RWPE2 (cell line): Measurements from ENCODE around the gene OR51B2.

ENCODE experiments used
- ATAC-seq: fragments of 200-7000 bp; cut with Tn5 transposase; 3 replicates; pipeline ENCODE4 v1.9.1; 2021; ENCODE audit warnings: low read depth
- DNase-seq: peaks from one replicate; pipeline ENCODE4 v3.0.0-alpha.2; 2020; ENCODE audit warnings: low spot score
- H3K27ac ChIP-seq: fragments of 450-650 bp; 2 replicates; pipeline ENCODE4 v1.5.1; 2017; ENCODE audit warnings: mild to moderate bottlenecking; ENCODE audit not compliant: poor library complexity, severe bottlenecking
- H3K27me3 ChIP-seq: fragments of 250-450 bp; sonication (Bioruptor Pico); 2 replicates; pipeline ENCODE4 v1.5.1; 2021; ENCODE audit warnings: mild to moderate bottlenecking, moderate library complexity; ENCODE audit not compliant: insufficient read depth, poor library complexity, severe bottlenecking
- H3K36me3 ChIP-seq: fragments of 250-450 bp; sonication (Bioruptor Pico); 2 replicates; pipeline ENCODE4 v1.5.1; 2020; ENCODE audit warnings: low read depth, mild to moderate bottlenecking, moderate library complexity
- H3K4me1 ChIP-seq: fragments of 250-450 bp; sonication (Bioruptor Pico); 2 replicates; pipeline ENCODE4 v1.5.1; 2021; ENCODE audit warnings: mild to moderate bottlenecking, moderate library complexity; ENCODE audit not compliant: insufficient read depth, poor library complexity, severe bottlenecking
- H3K4me3 ChIP-seq: fragments of 250-450 bp; sonication (Bioruptor Pico); 2 replicates; pipeline ENCODE4 v1.5.1; 2021; ENCODE audit warnings: mild to moderate bottlenecking, moderate library complexity; ENCODE audit not compliant: severe bottlenecking
- H3K9me3 ChIP-seq: fragments of 250-450 bp; sonication (Bioruptor Pico); 2 replicates; pipeline ENCODE4 v1.5.1; 2021; ENCODE audit warnings: mild to moderate bottlenecking, moderate library complexity; ENCODE audit not compliant: severe bottlenecking
- TF ChIP-seq, protein P1 (sequence below): fragments of 450-650 bp; IDR thresholded peaks from one replicate; pipeline ENCODE4 v1.5.1; 2017; ENCODE audit warnings: mild to moderate bottlenecking, moderate library complexity; ENCODE audit not compliant: poor library complexity, severe bottlenecking

OR51B2 gene

DNA sequence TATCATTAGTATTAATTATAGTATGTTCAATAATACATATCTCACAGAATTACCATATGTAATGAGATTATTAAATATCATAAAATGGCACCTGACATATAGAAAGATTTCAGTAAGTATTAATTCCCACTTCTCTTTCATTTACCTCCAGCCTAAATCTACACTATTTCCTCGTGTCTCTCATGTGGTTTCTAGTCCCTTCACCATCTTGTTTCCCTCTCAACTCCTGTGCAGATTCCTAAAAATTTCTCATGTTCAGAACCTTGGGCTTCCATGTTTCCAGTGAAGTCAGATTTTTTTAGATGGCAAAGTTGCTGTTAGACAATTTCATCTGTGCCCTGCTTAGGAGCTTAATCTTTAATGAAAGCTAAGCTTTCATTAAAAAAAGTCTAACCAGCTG is 40.2 kb downstream of the OR51B2 start:
- Histone ChIP-seq H3K27ac (no peak overlapping the region), H3K27me3 (no peaks in the 10 kb centered on the region), H3K36me3 (no peaks in the 10 kb centered on the region), H3K9me3 (no peaks in the 10 kb centered on the region), H3K4me3 (no peak overlapping the region), H3K4me1 (peaks cover 33% of the 10 kb centered on the region)
- ATAC-seq, result no peak
- no peak for DNase-seq
- TF ChIP-seq, protein P1, sequence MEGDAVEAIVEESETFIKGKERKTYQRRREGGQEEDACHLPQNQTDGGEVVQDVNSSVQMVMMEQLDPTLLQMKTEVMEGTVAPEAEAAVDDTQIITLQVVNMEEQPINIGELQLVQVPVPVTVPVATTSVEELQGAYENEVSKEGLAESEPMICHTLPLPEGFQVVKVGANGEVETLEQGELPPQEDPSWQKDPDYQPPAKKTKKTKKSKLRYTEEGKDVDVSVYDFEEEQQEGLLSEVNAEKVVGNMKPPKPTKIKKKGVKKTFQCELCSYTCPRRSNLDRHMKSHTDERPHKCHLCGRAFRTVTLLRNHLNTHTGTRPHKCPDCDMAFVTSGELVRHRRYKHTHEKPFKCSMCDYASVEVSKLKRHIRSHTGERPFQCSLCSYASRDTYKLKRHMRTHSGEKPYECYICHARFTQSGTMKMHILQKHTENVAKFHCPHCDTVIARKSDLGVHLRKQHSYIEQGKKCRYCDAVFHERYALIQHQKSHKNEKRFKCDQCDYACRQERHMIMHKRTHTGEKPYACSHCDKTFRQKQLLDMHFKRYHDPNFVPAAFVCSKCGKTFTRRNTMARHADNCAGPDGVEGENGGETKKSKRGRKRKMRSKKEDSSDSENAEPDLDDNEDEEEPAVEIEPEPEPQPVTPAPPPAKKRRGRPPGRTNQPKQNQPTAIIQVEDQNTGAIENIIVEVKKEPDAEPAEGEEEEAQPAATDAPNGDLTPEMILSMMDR, result no peak

DNA sequence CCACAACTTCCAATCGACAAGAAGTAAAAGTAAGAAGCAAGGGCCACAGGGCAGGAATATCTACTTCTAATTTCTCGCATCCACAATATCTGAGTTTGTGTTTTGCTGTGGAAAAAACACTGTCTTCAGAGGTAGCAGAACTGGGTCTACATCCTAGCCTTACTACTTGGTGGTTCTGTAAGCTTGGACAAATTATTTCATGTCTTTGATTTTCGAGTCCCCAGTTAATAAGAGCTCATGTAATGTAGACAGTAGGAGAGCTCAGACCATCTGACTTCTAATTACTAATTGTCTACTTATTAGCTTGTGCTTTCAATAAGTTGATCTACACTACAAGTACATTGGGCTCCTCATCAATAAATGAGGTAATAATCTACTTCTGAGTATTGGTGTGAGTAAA is 41.0 kb downstream of the OR51B2 start:
- peaks cover 33% of the 10 kb centered on the region for H3K4me1 ChIP-seq
- ATAC-seq, result no peak
- no peak for DNase-seq
- TF ChIP-seq, protein P1, result no peak
- H3K27ac ChIP-seq, result no peak overlapping the region
- H3K9me3 ChIP-seq, result no peaks in the 10 kb centered on the region
- no peaks in the 10 kb centered on the region for H3K27me3 ChIP-seq
- no peaks in the 10 kb centered on the region for H3K36me3 ChIP-seq
- H3K4me3 ChIP-seq, result no peak overlapping the region

GRCh38 chr11:5282628-5283027 is 41.5 kb downstream of the OR51B2 start:
- Histone ChIP-seq H3K9me3 (no peaks in the 10 kb centered on the region), H3K36me3 (no peaks in the 10 kb centered on the region), H3K27me3 (no peaks in the 10 kb centered on the region), H3K4me3 (no peak overlapping the region), H3K27ac (no peak overlapping the region), H3K4me1 (peaks cover 33% of the 10 kb centered on the region)
- ATAC-seq (no peak), DNase-seq (no peak)
- TF ChIP-seq, protein P1, result no peak

DNA sequence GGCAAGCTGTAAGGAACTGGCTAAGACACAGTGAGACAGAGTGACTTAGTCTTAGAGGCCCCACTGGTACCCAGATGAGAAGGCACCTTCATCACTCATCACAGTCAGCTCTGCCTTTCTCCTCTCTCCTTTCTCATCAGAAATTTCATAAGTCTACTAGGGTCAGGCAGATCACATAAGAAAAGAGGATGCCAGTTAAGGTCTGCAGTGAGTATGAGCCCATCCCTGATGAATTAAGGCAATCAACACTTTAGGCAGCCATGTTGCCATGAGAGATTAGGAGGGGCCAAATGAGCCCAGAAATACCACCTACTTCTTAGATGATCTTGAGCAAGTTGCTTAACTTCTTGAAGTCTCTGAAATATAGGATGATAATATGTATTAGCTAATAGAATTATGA is 42.5 kb downstream of the OR51B2 start:
- no peak for DNase-seq
- H3K27me3 ChIP-seq, result no peaks in the 10 kb centered on the region
- TF ChIP-seq, protein P1, result no peak
- H3K9me3 ChIP-seq, result no peaks in the 10 kb centered on the region
- H3K4me3 ChIP-seq, result no peak overlapping the region
- H3K36me3 ChIP-seq, result no peaks in the 10 kb centered on the region
- peaks cover 33% of the 10 kb centered on the region for H3K4me1 ChIP-seq
- H3K27ac ChIP-seq, result no peak overlapping the region
- no peak for ATAC-seq

- Histone ChIP-seq H3K4me3 (no peak overlapping the region), H3K4me1 (peaks cover 24% of the 10 kb centered on the region), H3K9me3 (no peaks in the 10 kb centered on the region), H3K36me3 (no peaks in the 10 kb centered on the region), H3K27me3 (no peaks in the 10 kb centered on the region), H3K27ac (peak overlapping the region; percentile 23)
- TF ChIP-seq, protein P1, result no peak
- DNase-seq (peak; percentile 90), ATAC-seq (peak; percentile 97)
Measured at GRCh38 chr11:5280582-5281102, 43.5 kb downstream of the OR51B2 start.
